ENCODE data around the gene TFB1M.
"Not testable (repeated sequence)": the region's sequence is repeated elsewhere in the genome, so short reads cannot be mapped to it uniquely, and the experiment has no call there.

DNA sequence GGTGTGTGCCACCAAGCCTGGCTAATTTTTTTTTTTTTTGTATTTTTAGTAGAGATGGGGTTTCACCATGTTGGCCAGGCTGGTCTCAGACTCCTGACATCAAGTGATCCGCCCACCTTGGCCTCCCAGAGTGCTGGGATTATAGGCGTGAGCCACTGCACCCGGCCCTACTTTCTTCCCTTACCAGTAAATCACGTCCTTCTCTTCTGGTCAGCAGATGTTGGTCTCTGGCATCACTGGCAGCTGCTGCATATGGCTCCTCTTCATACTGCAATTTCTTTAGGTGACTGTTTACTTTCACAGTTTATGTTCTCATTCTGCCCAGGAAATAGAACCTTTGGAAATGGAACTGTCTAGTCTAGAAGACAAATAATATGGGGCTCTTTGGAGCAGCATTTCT, 83.3 kb downstream of the TFB1M start:
- not testable (repeated sequence) for TF ChIP-seq EZH2 (IDR thresholded peaks at IDR 0.05; ENCODE audit: borderline replicate concordance, low read depth, low read length, severe bottlenecking); POLR2AphosphoS5 (IDR thresholded peaks at IDR 0.05; ENCODE audit: insufficient read depth, low read depth, low read length); POLR2A (IDR thresholded peaks at IDR 0.05; ENCODE audit: low read depth, low read length); FOS (IDR thresholded peaks at IDR 0.05; ENCODE audit: borderline replicate concordance, insufficient read depth, low read length); MYC (IDR thresholded peaks at IDR 0.05; ENCODE audit: low read depth, low read length); JUN (IDR thresholded peaks at IDR 0.05; ENCODE audit: borderline replicate concordance, insufficient read depth, insufficient read length, low read depth)
- TF ChIP-seq, protein P1, sequence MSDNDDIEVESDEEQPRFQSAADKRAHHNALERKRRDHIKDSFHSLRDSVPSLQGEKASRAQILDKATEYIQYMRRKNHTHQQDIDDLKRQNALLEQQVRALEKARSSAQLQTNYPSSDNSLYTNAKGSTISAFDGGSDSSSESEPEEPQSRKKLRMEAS (IDR thresholded peaks at IDR 0.05; ENCODE audit: insufficient read depth, insufficient read length) = not testable (repeated sequence)
- TF ChIP-seq, protein P2, sequence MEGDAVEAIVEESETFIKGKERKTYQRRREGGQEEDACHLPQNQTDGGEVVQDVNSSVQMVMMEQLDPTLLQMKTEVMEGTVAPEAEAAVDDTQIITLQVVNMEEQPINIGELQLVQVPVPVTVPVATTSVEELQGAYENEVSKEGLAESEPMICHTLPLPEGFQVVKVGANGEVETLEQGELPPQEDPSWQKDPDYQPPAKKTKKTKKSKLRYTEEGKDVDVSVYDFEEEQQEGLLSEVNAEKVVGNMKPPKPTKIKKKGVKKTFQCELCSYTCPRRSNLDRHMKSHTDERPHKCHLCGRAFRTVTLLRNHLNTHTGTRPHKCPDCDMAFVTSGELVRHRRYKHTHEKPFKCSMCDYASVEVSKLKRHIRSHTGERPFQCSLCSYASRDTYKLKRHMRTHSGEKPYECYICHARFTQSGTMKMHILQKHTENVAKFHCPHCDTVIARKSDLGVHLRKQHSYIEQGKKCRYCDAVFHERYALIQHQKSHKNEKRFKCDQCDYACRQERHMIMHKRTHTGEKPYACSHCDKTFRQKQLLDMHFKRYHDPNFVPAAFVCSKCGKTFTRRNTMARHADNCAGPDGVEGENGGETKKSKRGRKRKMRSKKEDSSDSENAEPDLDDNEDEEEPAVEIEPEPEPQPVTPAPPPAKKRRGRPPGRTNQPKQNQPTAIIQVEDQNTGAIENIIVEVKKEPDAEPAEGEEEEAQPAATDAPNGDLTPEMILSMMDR (IDR thresholded peaks at IDR 0.05; ENCODE audit: extremely low read depth in 1 of 2, insufficient read depth in 1 of 2, low read depth in 1 of 2, low read length in 2 of 2) = not testable (repeated sequence)

All from endothelial cell of umbilical vein (primary cell).